Panc1 (cell line): ENCODE measurements around the gene COMMD9. TPM values are rescaled to one million over a fixed set of nuclear protein-coding genes. Genes with fewer than 3 reads are reported as not detected.

ENCODE experiments used
- ATAC-seq: fragments of 200-7000 bp; cut with Tn5 transposase; 2 replicates; pipeline ENCODE4 v1.9.1; 2020; ENCODE audit warnings: mild to moderate bottlenecking, moderate library complexity
- BruUV-seq: library from RNA; stranded (reverse); fragments of 400-500 nt; replicated peaks from 2 replicates; lab custom pipeline; 2021; lab: Mats Ljungman, UMichigan
- CTCF ChIA-PET: fragments of 300-600 bp; sonication (Branson Sonifier 250); formaldehyde crosslinking; loops from one replicate; lab custom pipeline; 2022; ENCODE audit warnings: antibody characterized with exemption; lab: Charles Lee
- POLR2A ChIA-PET: fragments of 300-600 bp; sonication (Branson Sonifier 250); formaldehyde crosslinking; loops from one replicate; lab custom pipeline; 2022; ENCODE audit warnings: antibody characterized with exemption; lab: Charles Lee
- DNase-seq: peaks from one replicate; pipeline ENCODE4 v3.0.0-alpha.2; 2010; ENCODE audit warnings: low read depth, low spot score
- H3K27ac ChIP-seq: 2 replicates; pipeline ENCODE4 v1.5.1; 2011; ENCODE audit warnings: mild to moderate bottlenecking, low read length, inconsistent platforms
- H3K27me3 ChIP-seq: fragments of 200-500 bp; sonication (Bioruptor generic); 2 replicates; pipeline ENCODE4 v1.6.0; 2014; ENCODE audit warnings: low read length, inconsistent platforms; ENCODE audit not compliant: control insufficient read depth, insufficient read depth
- H3K36me3 ChIP-seq: fragments of 200-500 bp; sonication (Bioruptor generic); 2 replicates; pipeline ENCODE4 v1.5.1; 2014; ENCODE audit warnings: inconsistent platforms, mild to moderate bottlenecking, low read length, moderate library complexity; ENCODE audit not compliant: control insufficient read depth, insufficient read depth
- H3K4me1 ChIP-seq: 2 replicates; pipeline ENCODE4 v1.5.1; 2011; ENCODE audit warnings: inconsistent platforms, mild to moderate bottlenecking, low read length, moderate library complexity; ENCODE audit not compliant: control insufficient read depth, insufficient read depth
- H3K4me3 ChIP-seq, 2 experiments: 2 replicates each; pipeline ENCODE4 v1.5.1; 2011 to 2012; ENCODE audit warnings: low read depth in 2 of 2, low read length in 2 of 2, mild to moderate bottlenecking in 2 of 2, inconsistent platforms in 1 of 2, moderate library complexity in 1 of 2
- H3K9me3 ChIP-seq: fragments of 200-500 bp; sonication (Bioruptor generic); 2 replicates; pipeline ENCODE4 v1.5.1; 2014; ENCODE audit warnings: low read depth, mild to moderate bottlenecking, inconsistent platforms, low read length, moderate library complexity; ENCODE audit not compliant: control insufficient read depth, insufficient read depth
- POLR2AphosphoS5 ChIP-seq: IDR thresholded peaks from 2 replicates; pipeline ENCODE4 v1.6.1; 2012; ENCODE audit warnings: mild to moderate bottlenecking, low read depth, low read length, moderate library complexity
- SIN3A ChIP-seq: IDR thresholded peaks from 2 replicates; pipeline ENCODE4 v1.6.1; 2012; ENCODE audit warnings: low read depth, mild to moderate bottlenecking, low read length, moderate library complexity, borderline replicate concordance; ENCODE audit not compliant: insufficient read depth
- TCF7L2 ChIP-seq: IDR thresholded peaks from 2 replicates; pipeline ENCODE4 v1.6.1; 2011; ENCODE audit warnings: mild to moderate bottlenecking, low read depth, low read length, inconsistent platforms
- in situ Hi-C: cut with HindIII; loops from 2 replicates; pipeline ENCODE4 v1.10.0; 2016; ENCODE audit warnings: low sequenced_read_pairs, low pct_unique_long_range_greater_than_20kb
- intact Hi-C: fragments of 100-400 bp; cut with micrococcal nuclease; formaldehyde crosslinking; loops from one replicate; pipeline ENCODE4 v1.10.0; 2022; ENCODE audit not compliant: unreplicated experiment
- total RNA-seq: library from RNA; stranded (reverse); gene quantifications from one replicate; pipeline ENCODE4 v1.2.1, GENCODE V29; 2021; ENCODE audit not compliant: unreplicated experiment
- TF ChIP-seq, protein P1 (sequence below), 2 experiments: IDR thresholded peaks; 2 replicates each; pipeline ENCODE4 v1.6.1; 2011 to 2012; ENCODE audit warnings: low read depth in 2 of 2, control low read depth in 1 of 2, low read length in 1 of 2, mild to moderate bottlenecking in 1 of 2, moderate library complexity in 1 of 2; ENCODE audit not compliant: insufficient read depth in 1 of 2
- TF ChIP-seq, protein P2 (sequence below): fragments of 450-650 bp; IDR thresholded peaks from 2 replicates; pipeline ENCODE4 v1.5.1; 2017; ENCODE audit warnings: mild to moderate bottlenecking

COMMD9 gene
- total RNA-seq, 1 experiment from 2014 or later, result 41.8 TPM

DNA sequence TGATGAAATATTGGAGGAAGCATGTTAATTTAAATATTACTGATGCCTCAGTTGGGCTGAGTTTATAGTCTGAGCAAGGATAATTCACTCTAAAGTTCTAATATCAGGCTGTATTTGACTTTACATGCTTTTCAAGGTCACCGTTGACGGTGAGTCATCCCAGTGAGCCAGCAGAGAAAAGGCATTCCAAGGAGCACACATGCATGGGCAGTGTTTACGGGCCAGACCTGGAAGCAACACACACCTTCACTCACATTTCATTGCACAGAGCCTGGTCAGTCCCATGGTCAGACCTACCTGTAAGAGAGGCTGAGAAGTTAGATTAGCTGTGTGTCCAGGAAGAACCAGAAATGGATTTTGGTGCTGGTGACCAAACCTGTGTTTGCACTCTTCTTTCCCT, 53.5 kb downstream of the COMMD9 start:
- no peaks in the 10 kb centered on the region for H3K4me1 ChIP-seq
- BruUV-seq, result no TSS peak
- no peaks in the 10 kb centered on the region for H3K36me3 ChIP-seq
- TF ChIP-seq, protein P1, sequence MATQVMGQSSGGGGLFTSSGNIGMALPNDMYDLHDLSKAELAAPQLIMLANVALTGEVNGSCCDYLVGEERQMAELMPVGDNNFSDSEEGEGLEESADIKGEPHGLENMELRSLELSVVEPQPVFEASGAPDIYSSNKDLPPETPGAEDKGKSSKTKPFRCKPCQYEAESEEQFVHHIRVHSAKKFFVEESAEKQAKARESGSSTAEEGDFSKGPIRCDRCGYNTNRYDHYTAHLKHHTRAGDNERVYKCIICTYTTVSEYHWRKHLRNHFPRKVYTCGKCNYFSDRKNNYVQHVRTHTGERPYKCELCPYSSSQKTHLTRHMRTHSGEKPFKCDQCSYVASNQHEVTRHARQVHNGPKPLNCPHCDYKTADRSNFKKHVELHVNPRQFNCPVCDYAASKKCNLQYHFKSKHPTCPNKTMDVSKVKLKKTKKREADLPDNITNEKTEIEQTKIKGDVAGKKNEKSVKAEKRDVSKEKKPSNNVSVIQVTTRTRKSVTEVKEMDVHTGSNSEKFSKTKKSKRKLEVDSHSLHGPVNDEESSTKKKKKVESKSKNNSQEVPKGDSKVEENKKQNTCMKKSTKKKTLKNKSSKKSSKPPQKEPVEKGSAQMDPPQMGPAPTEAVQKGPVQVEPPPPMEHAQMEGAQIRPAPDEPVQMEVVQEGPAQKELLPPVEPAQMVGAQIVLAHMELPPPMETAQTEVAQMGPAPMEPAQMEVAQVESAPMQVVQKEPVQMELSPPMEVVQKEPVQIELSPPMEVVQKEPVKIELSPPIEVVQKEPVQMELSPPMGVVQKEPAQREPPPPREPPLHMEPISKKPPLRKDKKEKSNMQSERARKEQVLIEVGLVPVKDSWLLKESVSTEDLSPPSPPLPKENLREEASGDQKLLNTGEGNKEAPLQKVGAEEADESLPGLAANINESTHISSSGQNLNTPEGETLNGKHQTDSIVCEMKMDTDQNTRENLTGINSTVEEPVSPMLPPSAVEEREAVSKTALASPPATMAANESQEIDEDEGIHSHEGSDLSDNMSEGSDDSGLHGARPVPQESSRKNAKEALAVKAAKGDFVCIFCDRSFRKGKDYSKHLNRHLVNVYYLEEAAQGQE (IDR thresholded peaks at IDR 0.05; ENCODE audit: insufficient read depth in 1 of 2, low read depth in 2 of 2, low read length in 1 of 2), result no peak
- TF ChIP-seq POLR2AphosphoS5 (no peak), TCF7L2 (no peak), SIN3A (no peak)
- TF ChIP-seq, protein P2, sequence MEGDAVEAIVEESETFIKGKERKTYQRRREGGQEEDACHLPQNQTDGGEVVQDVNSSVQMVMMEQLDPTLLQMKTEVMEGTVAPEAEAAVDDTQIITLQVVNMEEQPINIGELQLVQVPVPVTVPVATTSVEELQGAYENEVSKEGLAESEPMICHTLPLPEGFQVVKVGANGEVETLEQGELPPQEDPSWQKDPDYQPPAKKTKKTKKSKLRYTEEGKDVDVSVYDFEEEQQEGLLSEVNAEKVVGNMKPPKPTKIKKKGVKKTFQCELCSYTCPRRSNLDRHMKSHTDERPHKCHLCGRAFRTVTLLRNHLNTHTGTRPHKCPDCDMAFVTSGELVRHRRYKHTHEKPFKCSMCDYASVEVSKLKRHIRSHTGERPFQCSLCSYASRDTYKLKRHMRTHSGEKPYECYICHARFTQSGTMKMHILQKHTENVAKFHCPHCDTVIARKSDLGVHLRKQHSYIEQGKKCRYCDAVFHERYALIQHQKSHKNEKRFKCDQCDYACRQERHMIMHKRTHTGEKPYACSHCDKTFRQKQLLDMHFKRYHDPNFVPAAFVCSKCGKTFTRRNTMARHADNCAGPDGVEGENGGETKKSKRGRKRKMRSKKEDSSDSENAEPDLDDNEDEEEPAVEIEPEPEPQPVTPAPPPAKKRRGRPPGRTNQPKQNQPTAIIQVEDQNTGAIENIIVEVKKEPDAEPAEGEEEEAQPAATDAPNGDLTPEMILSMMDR, result no peak
- H3K27me3 ChIP-seq, result no peaks in the 10 kb centered on the region
- ATAC-seq, result no peak
- ChIA-PET POLR2A (no interaction called here), CTCF (no interaction called here)
- intact Hi-C loops (no loop called here), in situ Hi-C loops (no loop called here)
- H3K27ac ChIP-seq, result no peak overlapping the region
- H3K9me3 ChIP-seq, result no peaks in the 10 kb centered on the region
- no peak overlapping the region for H3K4me3 ChIP-seq
- DNase-seq, result no peak

DNA sequence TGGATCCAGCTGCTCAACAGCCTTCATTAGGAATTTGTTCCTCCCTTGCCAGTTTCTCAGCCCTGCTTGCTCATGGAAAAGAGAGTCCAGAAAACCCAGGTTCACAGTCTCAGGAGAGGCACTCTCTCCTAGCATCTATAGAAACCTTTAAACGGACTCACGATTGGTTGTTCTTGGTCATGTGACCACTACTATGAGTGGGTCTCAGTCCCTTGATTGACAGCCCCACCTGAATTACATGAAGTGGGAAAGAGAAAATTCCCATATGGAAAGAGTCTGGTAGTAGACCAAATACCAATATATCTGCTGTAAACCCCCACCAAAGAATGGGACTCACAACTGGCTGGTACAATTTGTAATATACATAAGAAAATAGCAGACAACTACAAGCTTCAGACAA, 54.4 kb downstream of the COMMD9 start:
- H3K9me3 ChIP-seq, result no peaks in the 10 kb centered on the region
- no peaks in the 10 kb centered on the region for H3K36me3 ChIP-seq
- ATAC-seq (no peak), DNase-seq (no peak)
- intact Hi-C loops, result no loop called here
- ChIA-PET POLR2A (interaction anchor here (0.6 kb wide), 1 partner anchor 19 kb away, joined by 4 read pairs; no protein-coding TSS in a partner anchor), CTCF (no interaction called here)
- H3K27me3 ChIP-seq, result no peaks in the 10 kb centered on the region
- in situ Hi-C loops, result no loop called here
- no TSS peak for BruUV-seq
- H3K27ac ChIP-seq, result no peak overlapping the region
- no peak overlapping the region for H3K4me3 ChIP-seq
- H3K4me1 ChIP-seq, result no peaks in the 10 kb centered on the region
- TF ChIP-seq TCF7L2, result no peak
- TF ChIP-seq, protein P1 (IDR thresholded peaks at IDR 0.05; ENCODE audit: insufficient read depth in 1 of 2, low read depth in 2 of 2, low read length in 1 of 2), result no peak
- TF ChIP-seq SIN3A, result no peak
- TF ChIP-seq POLR2AphosphoS5, result no peak
- TF ChIP-seq, protein P2, result no peak
